Omental fat pad (tissue), 4 donors: ENCODE results near the gene SH3RF3. TPM values are rescaled to one million over a fixed set of nuclear protein-coding genes. Genes with fewer than 3 reads are reported as not detected.

Experiments used
- ATAC-seq: fragments of 150-250 bp; one replicate; pipeline ENCODE4 v1.9.1; 2016; ENCODE audit warnings: mild to moderate bottlenecking, moderate library complexity; ENCODE audit not compliant: low FRiP score
- DNase-seq: peaks from one replicate; pipeline ENCODE4 v3.0.0-alpha.2; 2019; ENCODE audit warnings: low spot score
- total RNA-seq, 4 donors: library from RNA; depleted of rRNA; stranded (reverse); fragments of >200 nt; gene quantifications; one replicate each; pipeline ENCODE4 v1.1.0, GENCODE V29; 2016
- TF ChIP-seq, protein P1 (sequence below), 3 donors: fragments of 450-650 bp; IDR thresholded peaks; one replicate each; pipeline ENCODE4 v1.5.1; 2016 to 2017; ENCODE audit warnings: antibody characterized with exemption in 3 of 3, mild to moderate bottlenecking in 3 of 3, moderate library complexity in 2 of 3

The SH3RF3 gene
- total RNA-seq, 4 donors from 2014 or later: 6.5 to 16.6 (median 8.6) TPM

DNA sequence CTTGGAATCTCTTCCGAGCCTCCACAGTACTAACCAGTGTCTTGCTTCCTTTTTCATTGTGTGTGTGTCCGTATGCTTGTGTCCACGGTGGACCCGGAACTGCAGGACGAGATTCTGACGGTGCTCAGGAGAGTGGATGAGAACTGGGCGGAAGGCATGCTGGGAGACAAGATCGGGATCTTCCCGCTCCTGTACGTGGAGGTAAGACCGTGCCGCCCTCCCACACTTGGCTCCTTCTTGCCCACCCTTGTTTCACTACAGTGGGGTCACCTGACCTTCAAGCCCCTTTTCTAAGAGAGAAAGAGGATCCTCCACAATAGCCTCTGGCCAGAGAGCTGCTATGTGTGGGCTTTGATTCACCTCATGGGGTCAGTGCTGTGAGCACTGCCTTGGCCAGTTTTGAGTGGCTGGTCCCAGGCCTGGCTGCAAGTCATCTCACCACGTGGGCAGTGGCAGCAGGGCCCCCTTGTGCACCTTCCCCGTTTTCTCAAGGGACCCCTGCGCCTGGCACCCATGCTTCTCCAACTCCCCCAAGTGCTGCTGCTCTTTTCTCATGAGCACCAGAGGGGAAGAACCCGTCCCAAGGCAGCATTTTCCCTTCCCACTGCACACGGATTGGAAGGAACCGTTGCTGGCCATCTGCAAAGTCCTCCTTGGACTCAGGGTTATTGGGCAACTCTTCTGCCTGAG is 242.6 kb downstream of the SH3RF3 start:
- DNase-seq: no peak
- TF ChIP-seq, protein P1, sequence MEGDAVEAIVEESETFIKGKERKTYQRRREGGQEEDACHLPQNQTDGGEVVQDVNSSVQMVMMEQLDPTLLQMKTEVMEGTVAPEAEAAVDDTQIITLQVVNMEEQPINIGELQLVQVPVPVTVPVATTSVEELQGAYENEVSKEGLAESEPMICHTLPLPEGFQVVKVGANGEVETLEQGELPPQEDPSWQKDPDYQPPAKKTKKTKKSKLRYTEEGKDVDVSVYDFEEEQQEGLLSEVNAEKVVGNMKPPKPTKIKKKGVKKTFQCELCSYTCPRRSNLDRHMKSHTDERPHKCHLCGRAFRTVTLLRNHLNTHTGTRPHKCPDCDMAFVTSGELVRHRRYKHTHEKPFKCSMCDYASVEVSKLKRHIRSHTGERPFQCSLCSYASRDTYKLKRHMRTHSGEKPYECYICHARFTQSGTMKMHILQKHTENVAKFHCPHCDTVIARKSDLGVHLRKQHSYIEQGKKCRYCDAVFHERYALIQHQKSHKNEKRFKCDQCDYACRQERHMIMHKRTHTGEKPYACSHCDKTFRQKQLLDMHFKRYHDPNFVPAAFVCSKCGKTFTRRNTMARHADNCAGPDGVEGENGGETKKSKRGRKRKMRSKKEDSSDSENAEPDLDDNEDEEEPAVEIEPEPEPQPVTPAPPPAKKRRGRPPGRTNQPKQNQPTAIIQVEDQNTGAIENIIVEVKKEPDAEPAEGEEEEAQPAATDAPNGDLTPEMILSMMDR (IDR thresholded peaks at IDR 0.05): no peak
- ATAC-seq: no peak

DNA sequence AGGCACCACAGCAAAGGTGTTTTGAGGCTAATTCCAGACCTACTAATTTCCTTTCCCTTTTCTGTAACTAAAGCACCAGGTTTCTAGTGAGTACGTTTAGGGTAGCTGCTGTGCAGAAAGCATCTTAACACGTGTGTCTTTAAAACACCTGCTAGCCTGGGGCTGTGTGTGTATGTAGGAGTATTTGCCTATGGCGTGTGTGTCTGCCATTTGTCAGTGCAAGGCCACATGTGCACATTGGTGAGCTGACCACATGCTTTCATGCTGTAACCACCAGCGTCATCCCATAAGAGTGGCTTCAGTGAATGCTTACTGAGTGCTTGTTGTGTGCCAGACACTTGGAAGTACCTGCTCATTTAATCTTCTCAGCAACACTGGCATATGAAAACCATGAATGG is 243.2 kb downstream of the SH3RF3 start:
- DNase-seq: no peak
- ATAC-seq: no peak
- TF ChIP-seq, protein P1 (IDR thresholded peaks at IDR 0.05): no peak

DNA sequence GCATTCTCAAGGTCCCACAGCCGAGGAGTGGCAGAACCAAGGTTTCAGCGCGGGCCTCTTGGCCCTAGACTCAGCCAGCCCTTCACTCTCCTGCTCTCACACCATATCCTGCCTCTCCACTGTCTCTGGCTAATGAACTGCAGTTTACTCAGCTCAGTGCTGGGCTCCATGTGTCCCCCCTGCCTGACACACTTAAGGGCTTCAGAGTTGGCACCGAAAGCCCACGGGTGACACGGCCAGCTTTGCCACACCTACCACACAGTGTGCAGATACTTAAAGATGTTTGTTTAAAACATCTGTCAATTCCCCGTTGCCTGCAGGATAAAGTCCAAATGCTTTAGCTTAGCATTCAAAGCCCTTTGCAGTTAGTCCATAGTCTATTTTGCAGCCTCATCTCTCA is 243.6 kb downstream of the SH3RF3 start:
- no peak for DNase-seq
- no peak for ATAC-seq
- TF ChIP-seq, protein P1 (IDR thresholded peaks at IDR 0.05): no peak

DNA sequence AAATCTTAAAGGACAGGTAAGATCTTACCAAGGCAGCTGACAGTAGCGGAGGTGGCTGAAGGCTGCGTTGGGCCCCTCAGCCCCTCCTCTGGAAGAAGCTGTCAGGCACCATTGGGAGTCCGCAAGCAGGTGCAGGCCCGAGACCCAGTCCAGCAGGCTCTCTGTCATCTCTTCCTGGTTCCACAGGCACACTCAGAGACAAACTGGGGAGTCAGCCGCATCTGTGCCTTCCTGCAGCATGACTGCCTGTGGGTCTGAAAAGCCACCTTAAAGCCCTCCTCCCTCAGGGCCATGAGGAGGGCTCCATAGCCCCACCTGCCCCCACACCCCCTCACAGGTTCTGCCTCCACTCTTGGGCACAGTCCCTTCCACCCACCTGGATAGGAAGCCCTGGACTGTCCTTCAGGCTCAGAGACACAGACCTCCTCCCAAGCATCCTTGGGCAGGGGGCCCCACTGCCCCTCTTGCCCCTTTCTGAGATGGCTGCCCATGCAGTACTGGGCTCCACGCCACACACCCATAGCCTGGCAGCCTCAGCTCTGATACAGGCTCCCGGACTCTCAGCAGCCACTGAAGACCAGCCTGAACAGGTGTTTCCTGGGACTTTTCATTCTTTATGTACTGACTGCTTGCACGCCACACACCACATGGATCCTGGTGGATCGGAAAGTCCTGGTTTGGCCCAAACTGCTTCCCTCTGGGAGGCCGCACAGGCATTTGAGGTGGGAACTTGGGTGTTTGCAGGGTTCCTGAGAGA is 245.0 kb downstream of the SH3RF3 start:
- TF ChIP-seq, protein P1 (IDR thresholded peaks at IDR 0.05): no peak
- ATAC-seq: no peak
- DNase-seq: no peak

DNA sequence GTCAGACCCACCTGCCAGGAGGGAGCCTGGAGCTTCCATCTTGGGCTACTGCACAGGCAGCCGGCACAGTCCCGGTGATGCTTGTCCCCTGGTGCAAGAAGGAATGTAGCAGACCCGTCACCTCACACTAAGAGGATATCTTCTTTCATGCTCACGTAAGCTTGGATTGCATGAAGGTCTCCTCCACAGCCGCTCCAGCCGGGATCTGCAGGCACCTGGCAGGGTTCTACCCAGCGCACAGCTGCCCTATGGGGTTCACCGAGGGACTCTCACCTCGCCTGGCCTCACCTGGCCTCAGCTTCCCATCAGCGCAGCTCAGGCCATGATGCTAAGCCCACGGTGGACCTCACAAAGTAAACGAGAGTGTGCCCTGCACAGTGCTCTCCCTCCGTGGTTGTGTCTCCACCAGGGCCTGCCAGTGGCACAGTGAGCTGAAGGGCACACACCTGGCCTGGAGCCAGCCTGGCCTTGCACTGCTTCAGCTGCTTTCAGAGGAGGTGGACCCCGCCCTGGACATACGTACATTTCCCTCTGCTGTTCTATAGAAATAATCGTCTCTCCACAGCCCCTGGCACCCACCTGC is 245.6 kb downstream of the SH3RF3 start:
- DNase-seq (no peak), ATAC-seq (no peak)
- TF ChIP-seq, protein P1 (IDR thresholded peaks at IDR 0.05): no peak

DNA sequence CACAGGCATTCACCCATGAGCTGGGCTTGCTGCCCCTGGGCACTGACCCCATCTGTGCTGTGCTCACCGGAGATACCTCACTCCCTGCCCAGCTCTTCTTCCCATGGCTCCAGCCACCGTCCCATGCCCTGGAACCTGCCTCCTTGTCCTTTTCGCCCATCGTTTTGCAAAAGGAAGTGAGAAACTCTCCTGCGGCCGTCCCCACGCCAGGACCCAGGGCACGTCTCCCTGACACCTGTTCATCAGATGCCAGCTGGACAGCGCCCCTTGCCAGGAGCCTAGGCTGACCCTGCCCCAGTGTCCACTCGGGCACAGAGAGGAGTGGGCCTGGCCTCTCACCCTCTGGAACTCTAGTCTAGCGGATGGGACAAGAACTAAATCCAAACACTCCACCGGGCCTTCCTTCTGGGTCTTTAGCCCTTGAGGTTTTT is 246.1 kb downstream of the SH3RF3 start:
- no peak for ATAC-seq
- TF ChIP-seq, protein P1 (IDR thresholded peaks at IDR 0.05): no peak
- DNase-seq: no peak
